HEK293 (cell line): Measurements from ENCODE around the gene SLC5A10.

ENCODE experiments used
- CTCF ChIA-PET: fragments of 350-600 bp; formaldehyde crosslinking; extraction: SDS; loops from one replicate; lab custom pipeline; 2021; ENCODE audit warnings: antibody characterized with exemption; lab: Yijun Ruan, JAX
- POLR2A ChIA-PET: fragments of 300-600 bp; formaldehyde crosslinking; extraction: SDS; loops from one replicate; lab custom pipeline; 2020; ENCODE audit warnings: antibody characterized with exemption, inconsistent platforms; lab: Yijun Ruan, JAX
- H3K27ac ChIP-seq: fragments of 200-500 bp; sonication (Bioruptor generic); 2 replicates; pipeline ENCODE4 v1.5.1; 2014; ENCODE audit warnings: low read depth, low read length, control low read depth, inconsistent platforms; ENCODE audit errors: extremely low read depth
- H3K36me3 ChIP-seq, 2 experiments: fragments of 200-500 bp in 1 of 2; sonication (Bioruptor generic) in 1 of 2; 1 replicate in 1 of 2; 2 replicates in 1 of 2; pipeline ENCODE4 v1.5.1; 2014 to 2017; ENCODE audit warnings: inconsistent platforms in 2 of 2, low read length in 2 of 2; ENCODE audit not compliant: control insufficient read depth in 2 of 2, insufficient read depth in 1 of 2
- H3K4me1 ChIP-seq: fragments of 200-500 bp; sonication (Bioruptor generic); 2 replicates; pipeline ENCODE4 v1.5.1; 2014; ENCODE audit warnings: mild to moderate bottlenecking, low read length, inconsistent platforms; ENCODE audit not compliant: control insufficient read depth, insufficient read depth
- H3K4me3 ChIP-seq: 2 replicates; pipeline ENCODE4 v1.5.1; 2011; ENCODE audit warnings: low read depth, mild to moderate bottlenecking, control low read depth, low read length, moderate library complexity
- H3K9me3 ChIP-seq: fragments of 200-500 bp; sonication (Bioruptor generic); 2 replicates; pipeline ENCODE4 v1.5.1; 2014; ENCODE audit warnings: low read depth, low read length, inconsistent platforms; ENCODE audit not compliant: control insufficient read depth, insufficient read depth
- SETDB1 ChIP-seq: IDR thresholded peaks from one replicate; pipeline ENCODE4 v1.6.1; 2017; ENCODE audit warnings: mild to moderate bottlenecking, low read length, moderate library complexity, mixed read lengths; ENCODE audit not compliant: insufficient read length
- TSHZ1 ChIP-seq: fragments of 450-650 bp; formaldehyde crosslinking; IDR thresholded peaks from 2 replicates; pipeline ENCODE4 v1.5.1; 2016; ENCODE audit warnings: missing biosample characterization, missing genetic modification characterization, borderline replicate concordance
- ZNF133 ChIP-seq: fragments of 450-650 bp; formaldehyde crosslinking; IDR thresholded peaks from 2 replicates; pipeline ENCODE4 v1.5.1; 2016; ENCODE audit warnings: missing biosample characterization, missing genetic modification characterization
- ZNF148 ChIP-seq: fragments of 450-650 bp; formaldehyde crosslinking; IDR thresholded peaks from 2 replicates; pipeline ENCODE4 v1.5.0; 2017; ENCODE audit warnings: missing biosample characterization, missing genetic modification characterization, borderline replicate concordance
- ZNF18 ChIP-seq: fragments of 450-650 bp; formaldehyde crosslinking; IDR thresholded peaks from 2 replicates; pipeline ENCODE4 v1.5.1; 2016; ENCODE audit warnings: missing biosample characterization, missing genetic modification characterization
- ZNF292 ChIP-seq: fragments of 450-650 bp; formaldehyde crosslinking; IDR thresholded peaks from 2 replicates; pipeline ENCODE4 v1.5.1; 2016; ENCODE audit warnings: low read depth, missing biosample characterization, missing genetic modification characterization, borderline replicate concordance
- TF ChIP-seq, protein P1 (sequence below): fragments of 450-650 bp; formaldehyde crosslinking; IDR thresholded peaks from 2 replicates; pipeline ENCODE4 v1.5.1; 2016; ENCODE audit warnings: missing biosample characterization, missing genetic modification characterization, low read depth
- TF ChIP-seq, protein P2 (sequence below): fragments of 450-650 bp; formaldehyde crosslinking; IDR thresholded peaks from 2 replicates; pipeline ENCODE4 v1.5.1; 2016; ENCODE audit warnings: missing biosample characterization, missing genetic modification characterization

Gene SLC5A10

GRCh38 chr17:18994631-18995030, 42.7 kb downstream of the SLC5A10 start (continued):
- TF ChIP-seq ZNF148 (tag by site-specific recombination) (no peak), TSHZ1 (tag by site-specific recombination) (no peak), ZNF292 (no peak), ZNF18 (no peak)

- H3K27ac ChIP-seq, result no peak overlapping the region
- no peaks in the 10 kb centered on the region for H3K9me3 ChIP-seq
- H3K4me1 ChIP-seq, result no peaks in the 10 kb centered on the region
- peaks cover 3 to 50% of the 10 kb centered on the region in 2 experiments; a peak in 2 of 3 replicates for H3K36me3 ChIP-seq
- TF ChIP-seq ZNF133 (tag by site-specific recombination) (peak; percentile 47; the same call in 1 of the 2 replicates), SETDB1 (peak; percentile 52)
- TF ChIP-seq, protein P1, sequence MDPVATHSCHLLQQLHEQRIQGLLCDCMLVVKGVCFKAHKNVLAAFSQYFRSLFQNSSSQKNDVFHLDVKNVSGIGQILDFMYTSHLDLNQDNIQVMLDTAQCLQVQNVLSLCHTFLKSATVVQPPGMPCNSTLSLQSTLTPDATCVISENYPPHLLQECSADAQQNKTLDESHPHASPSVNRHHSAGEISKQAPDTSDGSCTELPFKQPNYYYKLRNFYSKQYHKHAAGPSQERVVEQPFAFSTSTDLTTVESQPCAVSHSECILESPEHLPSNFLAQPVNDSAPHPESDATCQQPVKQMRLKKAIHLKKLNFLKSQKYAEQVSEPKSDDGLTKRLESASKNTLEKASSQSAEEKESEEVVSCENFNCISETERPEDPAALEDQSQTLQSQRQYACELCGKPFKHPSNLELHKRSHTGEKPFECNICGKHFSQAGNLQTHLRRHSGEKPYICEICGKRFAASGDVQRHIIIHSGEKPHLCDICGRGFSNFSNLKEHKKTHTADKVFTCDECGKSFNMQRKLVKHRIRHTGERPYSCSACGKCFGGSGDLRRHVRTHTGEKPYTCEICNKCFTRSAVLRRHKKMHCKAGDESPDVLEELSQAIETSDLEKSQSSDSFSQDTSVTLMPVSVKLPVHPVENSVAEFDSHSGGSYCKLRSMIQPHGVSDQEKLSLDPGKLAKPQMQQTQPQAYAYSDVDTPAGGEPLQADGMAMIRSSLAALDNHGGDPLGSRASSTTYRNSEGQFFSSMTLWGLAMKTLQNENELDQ, result no peak
- TF ChIP-seq, protein P2, sequence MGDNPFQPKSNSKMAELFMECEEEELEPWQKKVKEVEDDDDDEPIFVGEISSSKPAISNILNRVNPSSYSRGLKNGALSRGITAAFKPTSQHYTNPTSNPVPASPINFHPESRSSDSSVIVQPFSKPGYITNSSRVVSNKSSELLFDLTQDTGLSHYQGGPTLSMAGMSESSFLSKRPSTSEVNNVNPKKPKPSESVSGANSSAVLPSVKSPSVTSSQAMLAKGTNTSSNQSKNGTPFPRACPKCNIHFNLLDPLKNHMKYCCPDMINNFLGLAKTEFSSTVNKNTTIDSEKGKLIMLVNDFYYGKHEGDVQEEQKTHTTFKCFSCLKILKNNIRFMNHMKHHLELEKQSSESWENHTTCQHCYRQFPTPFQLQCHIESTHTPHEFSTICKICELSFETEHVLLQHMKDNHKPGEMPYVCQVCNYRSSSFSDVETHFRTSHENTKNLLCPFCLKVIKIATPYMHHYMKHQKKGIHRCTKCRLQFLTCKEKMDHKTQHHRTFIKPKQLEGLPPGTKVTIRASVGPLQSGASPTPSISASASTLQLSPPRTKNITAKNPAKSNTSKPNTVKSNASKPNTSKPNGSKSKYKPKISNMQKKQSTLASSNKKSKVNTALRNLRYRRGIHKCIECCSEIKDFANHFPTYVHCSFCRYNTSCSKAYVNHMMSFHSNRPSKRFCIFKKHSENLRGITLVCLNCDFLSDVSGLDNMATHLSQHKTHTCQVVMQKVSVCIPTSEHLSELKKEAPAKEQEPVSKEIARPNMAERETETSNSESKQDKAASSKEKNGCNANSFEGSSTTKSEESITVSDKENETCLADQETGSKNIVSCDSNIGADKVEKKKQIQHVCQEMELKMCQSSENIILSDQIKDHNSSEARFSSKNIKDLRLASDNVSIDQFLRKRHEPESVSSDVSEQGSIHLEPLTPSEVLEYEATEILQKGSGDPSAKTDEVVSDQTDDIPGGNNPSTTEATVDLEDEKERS (tag by site-specific recombination), result 0 out of 2 replicates have a peak, but pooled peaks have one; percentile 64
- CTCF ChIA-PET, result interaction anchor here (0.7 to 1.7 kb wide), 2 partner anchors 34 to 36 kb away, joined by 6 to 7 read pairs; no protein-coding TSS in a partner anchor
- POLR2A ChIA-PET, result no interaction called here
- no peak overlapping the region for H3K4me3 ChIP-seq
Measured at GRCh38 chr17:18995220-18995619, 43.3 kb downstream of the SLC5A10 start.
